A549 treated with CORT108297 at 1 μM for 4 hours (cell line): Measurements from ENCODE around the gene COX4I1. TPM values are rescaled to one million over a fixed set of nuclear protein-coding genes. Genes with fewer than 3 reads are reported as not detected.

ENCODE experiments used
- total RNA-seq: library from RNA; stranded (reverse); fragments of 200-300 nt; extraction: Qiagen RNA extraction; gene quantifications from 5 replicates; pipeline ENCODE4 v1.2.3, GENCODE V29; 2022

Gene COX4I1
- total RNA-seq: 776 to 826 TPM (median 799 TPM) in 5 replicates

GRCh38 chr16:85799497-85800320 lies at the start of gene COX4I1, which contains the start of gene EMC8:
Gene COX4I1 (plus strand): TSS chr16:85799695. CDS start chr16:85801206, 1,511 bp downstream.
Gene EMC8 (minus strand): TSS chr16:85799544. CDS start chr16:85799295, 249 bp downstream.

GRCh38 chr16:85750827-85751697 lies 48.4 kb upstream of the COX4I1 start, which contains the start of gene C16orf74:
Gene C16orf74 (minus strand): TSS chr16:85751096. CDS start chr16:85735217, 15,879 bp downstream.

Other genes with a start within 250 kb of the COX4I1 start
- gene GSE1, start 186.4 kb upstream of the COX4I1 start, total RNA-seq: 18.1 to 24.0 TPM (median 22.4 TPM) in 5 replicates
- gene GINS2, start 110.7 kb upstream of the COX4I1 start, total RNA-seq: 29.5 to 33.4 TPM (median 29.9 TPM) in 5 replicates
- gene C16orf74, start 48.6 kb upstream of the COX4I1 start, total RNA-seq: 9.4 to 18.3 TPM (median 14.6 TPM) in 5 replicates
- gene EMC8, start 151 bp upstream of the COX4I1 start, total RNA-seq: 52.0 to 75.0 TPM (median 71.2 TPM) in 5 replicates
- 0.20 to 0.54 TPM (median 0.38 TPM) in 5 replicates for gene IRF8, start 99.5 kb downstream of the COX4I1 start, total RNA-seq